ENCODE data around the gene ERGIC1. TPM values are rescaled to one million over a fixed set of nuclear protein-coding genes. Genes with fewer than 3 reads are reported as not detected.

Gene ERGIC1
- total and polyA plus RNA-seq, 2 of the 13 experiments (the other 11 are each of a cell fraction or from before 2014, with no cell fraction given): 78.5 to 184 TPM

GRCh38 chr5:172797771-172798191, 36.3 kb upstream of the ERGIC1 start (continued):
- no peak for TF ChIP-seq ZNF75D (CRISPR knock-in tag; IDR thresholded peaks at IDR 0.05; ENCODE audit: borderline replicate concordance)
- peak; percentile 16; the same call in 1 of the 2 replicates for TF ChIP-seq CEBPB (IDR thresholded peaks at IDR 0.05; ENCODE audit: borderline replicate concordance, low read depth, low read length)
- peak; percentile 73 for TF ChIP-seq ARID5B (CRISPR knock-in tag; IDR thresholded peaks at IDR 0.05)
- TF ChIP-seq PBX2 (CRISPR knock-in tag; IDR thresholded peaks at IDR 0.05): no peak
- TF ChIP-seq TBX3 (IDR thresholded peaks at IDR 0.05; ENCODE audit: borderline replicate concordance): peak; percentile 23; the same call in 1 of the 2 replicates
- TF ChIP-seq MAFG (CRISPR knock-in tag; IDR thresholded peaks at IDR 0.05): no peak
- peak; percentile 41; the same call in 1 of the 2 replicates for TF ChIP-seq ZBTB7A (CRISPR knock-in tag; IDR thresholded peaks at IDR 0.05)
- no peak for TF ChIP-seq CSRNP1 (CRISPR knock-in tag; IDR thresholded peaks at IDR 0.05)
- no peak for TF ChIP-seq ZFP37 (CRISPR knock-in tag; IDR thresholded peaks at IDR 0.05; ENCODE audit: borderline replicate concordance)
- TF ChIP-seq NCOR1 (IDR thresholded peaks at IDR 0.05; ENCODE audit: borderline replicate concordance, low read length): no peak
- TF ChIP-seq PCBP1 (IDR thresholded peaks at IDR 0.05; ENCODE audit: borderline replicate concordance, low read depth, low read length): no peak
- no peak for TF ChIP-seq HOXD1 (CRISPR knock-in tag; IDR thresholded peaks at IDR 0.05)
- TF ChIP-seq SKIL (CRISPR knock-in tag; IDR thresholded peaks at IDR 0.05; ENCODE audit: borderline replicate concordance): peak; percentile 85
- no peak for TF ChIP-seq FOXK2 (IDR thresholded peaks at IDR 0.05)
- no peak for TF ChIP-seq PRDM15 (CRISPR knock-in tag; IDR thresholded peaks at IDR 0.05)
- peak; percentile 36 for TF ChIP-seq CEBPG (CRISPR knock-in tag; IDR thresholded peaks at IDR 0.05)
- TF ChIP-seq ASH2L (IDR thresholded peaks at IDR 0.05; ENCODE audit: insufficient read length, low read depth, low read length): no peak
- TF ChIP-seq ZSCAN25 (CRISPR knock-in tag; IDR thresholded peaks at IDR 0.05): 0 out of 2 replicates have a peak, but pooled peaks have one; percentile 20
